Mucosa of descending colon (tissue), 3 donors: ENCODE measurements around the gene EPAS1. TPM values are rescaled to one million over a fixed set of nuclear protein-coding genes. Genes with fewer than 3 reads are reported as not detected.

ENCODE experiments used
- ATAC-seq: fragments of 200-7000 bp; cut with Tn5 transposase; one replicate; pipeline ENCODE4 v1.9.1; 2020; ENCODE audit warnings: mild to moderate bottlenecking, moderate library complexity
- DNase-seq, 3 donors: peaks; one replicate each; pipeline ENCODE4 v3.0.0-alpha.2; 2020
- H3K36me3 ChIP-seq: fragments of 200-600 bp; one replicate; pipeline ENCODE4 v1.8.0; 2021; ENCODE audit warnings: low read depth, mild to moderate bottlenecking
- H3K4me1 ChIP-seq: fragments of 200-600 bp; one replicate; pipeline ENCODE4 v1.8.0; 2021; ENCODE audit warnings: low read depth, mild to moderate bottlenecking
- H3K4me3 ChIP-seq: fragments of 200-600 bp; one replicate; pipeline ENCODE4 v1.8.0; 2021; ENCODE audit warnings: mild to moderate bottlenecking
- H3K9me3 ChIP-seq: fragments of 200-600 bp; one replicate; pipeline ENCODE4 v1.8.0; 2021; ENCODE audit warnings: mild to moderate bottlenecking
- CTCF ChIP-seq: fragments of 200-600 bp; IDR thresholded peaks from one replicate; pipeline ENCODE4 v1.8.0; 2022; ENCODE audit warnings: antibody characterized with exemption, mild to moderate bottlenecking
- intact Hi-C, 2 donors: fragments of 100-400 bp; cut with DNase I in 1 of 2; cut with micrococcal nuclease in 1 of 2; formaldehyde crosslinking; loops; one replicate each; pipeline versions ENCODE4 v1.11.0 to v1.11.1; 2022; cut with DNase I, micrococcal nuclease
- total RNA-seq, 3 donors: library from RNA; stranded (reverse); fragmentation: NEBNext Ultra II Directional in 2 of 3; extraction: Animal tissue kit (Norgen Biotek cat#: 25700) in 2 of 3; gene quantifications; one replicate each; pipeline versions ENCODE4 v1.2.1 to v1.2.4, GENCODE V29; 2021 to 2023
- donor health status: DM: no; HTN: no; CAD: no; lungs with moderate emphysema.
- donor health status: DM: no; HTN: no; CAD: no.
- donor health status: DM: no; HTN: yes; CAD: no.

EPAS1 gene
- total RNA-seq, 3 donors from 2014 or later: 126 to 251 (median 150) TPM

DNA sequence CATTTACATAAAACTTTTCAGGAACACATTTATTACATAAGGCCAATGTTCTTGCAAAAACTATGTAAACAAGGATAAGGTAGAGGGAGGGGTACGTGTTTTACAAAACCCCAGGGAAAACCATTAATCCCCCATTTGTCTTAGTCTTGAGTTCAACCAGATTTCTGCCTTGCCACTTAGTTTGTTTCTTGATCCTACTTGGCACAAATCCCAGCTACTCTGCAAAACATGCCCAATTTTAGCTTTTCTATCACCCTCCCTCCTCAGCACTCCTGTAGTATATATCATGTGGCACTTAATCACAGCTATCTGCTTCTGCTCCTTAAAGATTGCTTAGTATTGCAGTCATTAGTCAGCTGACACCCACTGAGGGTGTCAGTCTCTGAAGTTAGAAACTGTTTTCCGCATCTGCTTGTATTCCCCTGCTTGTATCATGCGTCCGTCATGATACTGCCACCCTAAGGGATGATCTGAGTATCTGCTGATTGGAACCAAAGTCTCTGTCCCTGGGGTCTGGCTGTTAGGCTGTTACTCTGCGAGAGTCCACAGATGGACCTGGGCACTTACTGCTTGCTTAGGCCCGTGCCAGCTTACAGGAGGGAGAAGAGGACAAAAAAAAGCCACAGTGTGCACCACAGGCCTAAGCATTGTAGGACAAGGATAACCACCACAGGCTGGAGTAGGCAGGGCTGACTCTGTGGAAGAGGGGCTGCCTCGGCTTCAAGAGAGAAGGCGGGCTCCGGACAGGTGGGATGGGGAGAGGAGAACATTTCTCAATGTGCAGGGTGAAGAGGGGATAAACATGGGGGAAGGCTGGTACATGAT lies 82.2 kb downstream of the EPAS1 start:
- DNase-seq (no peak), ATAC-seq (no peak)
- Histone ChIP-seq H3K4me1 (no peaks in the 10 kb centered on the region), H3K9me3 (no peaks in the 10 kb centered on the region), H3K4me3 (no peak overlapping the region), H3K36me3 (peaks cover 3% of the 10 kb centered on the region)
- intact Hi-C loops: no loop called here
- TF ChIP-seq CTCF: no peak

GRCh38 chr2:46380038-46380940 lies 83.1 kb downstream of the EPAS1 start:
- DNase-seq: no peak
- peaks cover 3% of the 10 kb centered on the region for H3K36me3 ChIP-seq

DNA sequence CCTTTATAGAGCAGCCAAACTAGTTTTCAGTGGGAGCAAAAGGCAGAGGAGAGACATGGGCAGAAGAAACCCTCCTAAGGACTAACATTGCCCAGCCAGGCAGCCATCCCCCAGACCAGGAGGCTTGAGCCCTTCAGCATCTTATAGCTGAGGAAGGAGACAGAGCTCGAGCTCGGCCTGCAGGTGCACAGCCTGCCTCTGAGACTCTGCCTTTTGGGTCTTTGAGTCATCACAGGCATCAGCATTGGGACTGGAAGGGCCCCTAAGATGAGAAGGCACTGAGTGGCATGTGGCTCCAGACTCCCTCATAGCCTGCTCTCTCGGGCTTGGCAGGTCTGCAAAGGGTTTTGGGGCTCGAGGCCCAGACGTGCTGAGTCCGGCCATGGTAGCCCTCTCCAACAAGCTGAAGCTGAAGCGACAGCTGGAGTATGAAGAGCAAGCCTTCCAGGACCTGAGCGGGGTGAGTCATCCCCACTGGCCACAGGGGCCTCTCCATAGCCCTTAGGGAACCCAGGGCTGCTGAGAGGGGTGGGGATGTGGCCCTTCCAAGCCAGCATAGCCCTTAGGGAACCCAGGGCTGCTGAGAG lies 84.1 kb downstream of the EPAS1 start:
- TF ChIP-seq CTCF: no peak
- Histone ChIP-seq H3K9me3 (no peaks in the 10 kb centered on the region), H3K4me3 (no peak overlapping the region), H3K36me3 (peaks cover 3% of the 10 kb centered on the region), H3K4me1 (no peaks in the 10 kb centered on the region)
- intact Hi-C loops: no loop called here
- no peak for DNase-seq
- peak; percentile 8 for ATAC-seq

More at GRCh38 chr2:46380038-46380940, 83.1 kb downstream of the EPAS1 start:
- Histone ChIP-seq H3K9me3 (no peaks in the 10 kb centered on the region), H3K4me3 (no peak overlapping the region), H3K4me1 (no peaks in the 10 kb centered on the region)
- TF ChIP-seq CTCF: no peak
- ATAC-seq: no peak
- intact Hi-C loops: no loop called here

DNA sequence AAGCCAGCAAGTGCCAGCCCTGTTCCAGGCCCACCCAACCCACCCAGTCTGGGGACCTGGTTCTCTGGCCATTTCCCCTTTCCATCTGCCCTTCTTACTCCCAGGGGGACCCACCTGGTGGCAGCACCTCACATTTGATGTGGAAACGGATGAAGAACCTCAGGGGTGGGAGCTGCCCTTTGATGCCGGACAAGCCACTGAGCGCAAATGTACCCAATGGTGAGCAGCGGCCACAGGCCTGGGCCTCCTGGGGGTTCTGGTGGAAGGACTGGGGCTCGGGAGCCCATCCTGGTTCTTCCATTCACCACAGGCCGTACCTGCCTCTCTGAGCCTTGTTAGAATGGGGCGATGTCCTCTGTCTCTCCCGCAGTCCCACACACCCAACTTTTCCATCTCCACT lies 84.7 kb downstream of the EPAS1 start:
- intact Hi-C loops: no loop called here
- Histone ChIP-seq H3K9me3 (no peaks in the 10 kb centered on the region), H3K4me3 (no peak overlapping the region), H3K36me3 (peaks cover 3% of the 10 kb centered on the region), H3K4me1 (no peaks in the 10 kb centered on the region)
- no peak for ATAC-seq
- no peak for TF ChIP-seq CTCF
- no peak for DNase-seq

- Histone ChIP-seq H3K4me1 (no peaks in the 10 kb centered on the region), H3K36me3 (peaks cover 3% of the 10 kb centered on the region), H3K9me3 (no peaks in the 10 kb centered on the region), H3K4me3 (no peak overlapping the region)
- intact Hi-C loops: no loop called here
- DNase-seq (no peak), ATAC-seq (no peak)
- no peak for TF ChIP-seq CTCF
Observed at GRCh38 chr2:46382331-46383112, 85.3 kb downstream of the EPAS1 start.
